Head of caudate nucleus (tissue), 42 donors: Measurements from ENCODE around the gene SRSF4.
"Not testable (repeated sequence)": the region's sequence is repeated elsewhere in the genome, so short reads cannot be mapped to it uniquely, and the experiment has no call there.

Experiments used
- DNase-seq, 42 donors: peaks; one replicate each; pipeline versions ENCODE4 v3.0.0 to v3.0.0-alpha.2; 2020 to 2021; ENCODE audit warnings: mixed read lengths in 7 of 42
- intact Hi-C: fragments of 100-400 bp; cut with DNase I; formaldehyde crosslinking; loops from one replicate; pipeline ENCODE4 v1.15.0; 2022

SRSF4 gene

GRCh38 chr1:29172415-29172939 lies 9.2 kb downstream of the SRSF4 start:
- intact Hi-C loops, result no loop called here
- peak in 1 of 42 donors; percentile 5 for DNase-seq

GRCh38 chr1:29171521-29171920 lies 10.2 kb downstream of the SRSF4 start:
- DNase-seq, result no peak
- intact Hi-C loops, result no loop called here

GRCh38 chr1:29171089-29171488 lies 10.6 kb downstream of the SRSF4 start:
- intact Hi-C loops, result no loop called here
- DNase-seq, result peak in 1 of 42 donors; percentile 0

- intact Hi-C loops, result no loop called here
- DNase-seq, result no peak
Observed at GRCh38 chr1:29169976-29170375, 11.7 kb downstream of the SRSF4 start.

- intact Hi-C loops, result no loop called here
- DNase-seq, result peak in 2 of 42 donors; percentile 1 to 31
Observed at GRCh38 chr1:29167904-29168303, 13.8 kb downstream of the SRSF4 start.

- intact Hi-C loops, result no loop called here
- DNase-seq, result peak in 1 of 42 donors; percentile 10
Observed at GRCh38 chr1:29166291-29166878, 15.3 kb downstream of the SRSF4 start.

GRCh38 chr1:29164588-29164987 lies 17.1 kb downstream of the SRSF4 start:
- DNase-seq, result peak in 1 of 42 donors; percentile 5

GRCh38 chr1:29162476-29163138 lies 19.1 kb downstream of the SRSF4 start:
- peak in 13 of 42 donors; percentile 10 to 69 (median 25) for DNase-seq
- intact Hi-C loops, result no loop called here

More at GRCh38 chr1:29164588-29164987, 17.1 kb downstream of the SRSF4 start:
- intact Hi-C loops, result no loop called here

GRCh38 chr1:29162025-29162424 lies 19.7 kb downstream of the SRSF4 start:
- intact Hi-C loops, result no loop called here
- DNase-seq, result peak in 1 of 42 donors; percentile 5

GRCh38 chr1:29159773-29160172 lies 21.9 kb downstream of the SRSF4 start:
- intact Hi-C loops, result no loop called here

GRCh38 chr1:29157269-29157601 lies 24.5 kb downstream of the SRSF4 start:
- DNase-seq, result peak in 1 of 42 donors; percentile 3
- intact Hi-C loops, result no loop called here

More at GRCh38 chr1:29159773-29160172, 21.9 kb downstream of the SRSF4 start:
- peak in 1 of 42 donors; percentile 36 for DNase-seq

- intact Hi-C loops, result no loop called here
- peak in 1 of 42 donors; percentile 31 for DNase-seq
Observed at GRCh38 chr1:29156543-29157268, 25.0 kb downstream of the SRSF4 start.

GRCh38 chr1:29152046-29152805 lies 29.5 kb downstream of the SRSF4 start:
- intact Hi-C loops, result no loop called here
- DNase-seq, result no peak

- peak in 1 of 42 donors; percentile 9 for DNase-seq
- intact Hi-C loops, result not testable (repeated sequence)
Observed at GRCh38 chr1:29150346-29150745, 31.4 kb downstream of the SRSF4 start.

GRCh38 chr1:29148656-29149491 lies 32.8 kb downstream of the SRSF4 start:
- peak in 5 of 42 donors; percentile 10 to 59 (median 20) for DNase-seq
- intact Hi-C loops, result no loop called here

- intact Hi-C loops, result no loop called here
- DNase-seq, result peak in 4 of 42 donors; percentile 4 to 10 (median 8)
Observed at GRCh38 chr1:29145739-29146437, 35.8 kb downstream of the SRSF4 start.

GRCh38 chr1:29144178-29144577 lies 37.5 kb downstream of the SRSF4 start:
- DNase-seq, result peak in 1 of 42 donors; percentile 9
- intact Hi-C loops, result no loop called here

- intact Hi-C loops, result no loop called here
- DNase-seq, result peak in 1 of 42 donors; percentile 2
Observed at GRCh38 chr1:29142714-29143113, 39.0 kb downstream of the SRSF4 start.
